HG02798 (cell line): Measurements from ENCODE around the gene RBM12.
A peak's percentile ranks its signal among the peaks of the same experiment; 100 is the strongest.
"Not testable (repeated sequence)": the region's sequence is repeated elsewhere in the genome, so short reads cannot be mapped to it uniquely, and the experiment has no call there.

ENCODE experiments used
- ATAC-seq: cut with Tn5 transposase; IDR thresholded peaks from one replicate; pipeline ENCODE4 v1.9.1; 2021; ENCODE audit warnings: mild to moderate bottlenecking; ENCODE audit not compliant: unreplicated experiment, poor library complexity

The RBM12 gene

GRCh38 chr20:35664466-35665206 lies at the start of gene RBM12, which contains the start of gene CPNE1:
RBM12 (minus strand) TSS chr20:35664900; CDS start chr20:35655322, 9,578 bp downstream.
CPNE1 (minus strand) TSS chr20:35664900; CDS start chr20:35632923, 31,977 bp downstream.
- ATAC-seq = peak; percentile 85

- ATAC-seq = no peak
These were observed 49.4 kb upstream of the RBM12 start for GRCh38 chr20:35714127-35714526.

GRCh38 chr20:35713120-35713519 lies 48.4 kb upstream of the RBM12 start:
- not testable (repeated sequence) for ATAC-seq

GRCh38 chr20:35711588-35712209 lies 47.0 kb upstream of the RBM12 start:
- ATAC-seq = no peak

- ATAC-seq = no peak
These were observed 46.3 kb upstream of the RBM12 start for GRCh38 chr20:35710884-35711587.

GRCh38 chr20:35710039-35710438 lies 45.3 kb upstream of the RBM12 start:
- no peak for ATAC-seq

GRCh38 chr20:35709259-35709658 lies 44.6 kb upstream of the RBM12 start:
- ATAC-seq = no peak

GRCh38 chr20:35708502-35708901 lies 43.8 kb upstream of the RBM12 start:
- no peak for ATAC-seq

- ATAC-seq = not testable (repeated sequence)
These were observed 42.2 kb upstream of the RBM12 start for GRCh38 chr20:35706591-35707529.

GRCh38 chr20:35705894-35706293 lies 41.2 kb upstream of the RBM12 start:
- ATAC-seq = not testable (repeated sequence)

GRCh38 chr20:35704514-35705261 lies 40.0 kb upstream of the RBM12 start:
- no peak for ATAC-seq

GRCh38 chr20:35702824-35703695 lies 38.4 kb upstream of the RBM12 start:
- ATAC-seq = no peak

- no peak for ATAC-seq
These were observed 37.5 kb upstream of the RBM12 start for GRCh38 chr20:35702051-35702823.

GRCh38 chr20:35700625-35701148 lies 36.0 kb upstream of the RBM12 start:
- no peak for ATAC-seq

GRCh38 chr20:35699957-35700624 lies 35.4 kb upstream of the RBM12 start:
- ATAC-seq = no peak

GRCh38 chr20:35699127-35699956 lies 34.6 kb upstream of the RBM12 start, which contains the start of the genes NFS1 and ROMO1:
NFS1 (minus strand) TSS chr20:35699352; CDS start chr20:35699288, 64 bp downstream.
ROMO1 (plus strand) TSS chr20:35699405; CDS start chr20:35699633, 228 bp downstream.
- peak; percentile 82 for ATAC-seq
